DMS 273 (cell line): ENCODE results near the gene HRG.

Experiments
- DNase-seq: peaks from one replicate; lab custom pipeline; 2025; ENCODE audit not compliant: unreplicated experiment; lab: John Stamatoyannopoulos, UW

HRG gene

GRCh38 chr3:186637686-186638085 is 28.1 kb upstream of the HRG start:
- DNase-seq = no peak

- no peak for DNase-seq
Measured at GRCh38 chr3:186638259-186638658, 27.6 kb upstream of the HRG start.

GRCh38 chr3:186639778-186640472 is 25.9 kb upstream of the HRG start, which contains the start of gene FETUB:
Gene FETUB (plus strand): TSS chr3:186640399. CDS start chr3:186640461, 62 bp downstream.
- DNase-seq = no peak

- no peak for DNase-seq
Measured at GRCh38 chr3:186640473-186640818, 25.4 kb upstream of the HRG start.

- DNase-seq = no peak
Measured at GRCh38 chr3:186640929-186641328, 24.9 kb upstream of the HRG start.

GRCh38 chr3:186642014-186642413 is 23.8 kb upstream of the HRG start:
- no peak for DNase-seq

- DNase-seq = no peak
Measured at GRCh38 chr3:186643493-186643892, 22.3 kb upstream of the HRG start.

- no peak for DNase-seq
Measured at GRCh38 chr3:186644683-186645082, 21.1 kb upstream of the HRG start.

- no peak for DNase-seq
Measured at GRCh38 chr3:186646106-186646505, 19.7 kb upstream of the HRG start.

- no peak for DNase-seq
Measured at GRCh38 chr3:186646841-186647240, 19.0 kb upstream of the HRG start.

- no peak for DNase-seq
Measured at GRCh38 chr3:186648851-186649250, 17.0 kb upstream of the HRG start.

- DNase-seq = no peak
Measured at GRCh38 chr3:186651678-186652215, 14.1 kb upstream of the HRG start.

GRCh38 chr3:186653080-186653707 is 12.6 kb upstream of the HRG start:
- no peak for DNase-seq

- peak; percentile 24 for DNase-seq
Measured at GRCh38 chr3:186653984-186654383, 11.8 kb upstream of the HRG start.

GRCh38 chr3:186663361-186664118 is 2.3 kb upstream of the HRG start:
- no peak for DNase-seq

- DNase-seq = no peak
Measured at GRCh38 chr3:186664119-186664495, 1.7 kb upstream of the HRG start.

GRCh38 chr3:186664506-186664905 is 1.3 kb upstream of the HRG start:
- DNase-seq = no peak

GRCh38 chr3:186668426-186668825 is 2.6 kb downstream of the HRG start:
- DNase-seq = no peak

- DNase-seq = no peak
Measured at GRCh38 chr3:186669378-186670084, 3.7 kb downstream of the HRG start.

- no peak for DNase-seq
Measured at GRCh38 chr3:186670155-186670554, 4.3 kb downstream of the HRG start.

GRCh38 chr3:186671051-186671450 is 5.2 kb downstream of the HRG start:
- DNase-seq = no peak
